ENCODE data around the gene FAM171A1. TPM values are rescaled to one million over a fixed set of nuclear protein-coding genes. Genes with fewer than 3 reads are reported as not detected.

FAM171A1 gene
- total RNA-seq, 1 donor from 2014 or later: 27.7 TPM

DNA sequence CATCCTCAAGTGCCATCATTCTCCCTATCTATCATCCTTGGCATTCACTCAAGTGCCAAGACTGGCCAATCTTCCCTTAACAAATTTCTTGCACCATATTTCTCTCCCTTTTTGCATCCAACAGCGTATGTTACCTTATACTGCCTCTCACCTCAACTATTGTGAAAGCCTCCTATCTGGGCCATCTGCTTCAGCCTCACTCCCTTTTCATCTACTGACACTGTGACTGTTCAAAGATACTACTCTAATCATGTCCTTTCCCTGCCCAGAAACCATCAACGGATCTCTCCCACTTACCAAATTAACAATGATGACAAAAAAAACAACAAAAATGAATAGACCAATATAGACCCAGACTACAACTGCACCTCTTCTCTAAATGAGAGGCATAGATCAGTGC, 112.0 kb downstream of the FAM171A1 start:
- no peak overlapping the region for H3K4me3 ChIP-seq
- H3K9me3 ChIP-seq: no peaks in the 10 kb centered on the region
- no peaks in the 10 kb centered on the region for H3K27me3 ChIP-seq
- no peak overlapping the region for H3K27ac ChIP-seq
- no peaks in the 10 kb centered on the region for H3K4me1 ChIP-seq
- intact Hi-C loops (cut with DNase I): no loop called here
- DNase-seq (ENCODE audit: low spot score in 2 of 2): no peak
- no peaks in the 10 kb centered on the region for H3K36me3 ChIP-seq
- TF ChIP-seq, protein P1, sequence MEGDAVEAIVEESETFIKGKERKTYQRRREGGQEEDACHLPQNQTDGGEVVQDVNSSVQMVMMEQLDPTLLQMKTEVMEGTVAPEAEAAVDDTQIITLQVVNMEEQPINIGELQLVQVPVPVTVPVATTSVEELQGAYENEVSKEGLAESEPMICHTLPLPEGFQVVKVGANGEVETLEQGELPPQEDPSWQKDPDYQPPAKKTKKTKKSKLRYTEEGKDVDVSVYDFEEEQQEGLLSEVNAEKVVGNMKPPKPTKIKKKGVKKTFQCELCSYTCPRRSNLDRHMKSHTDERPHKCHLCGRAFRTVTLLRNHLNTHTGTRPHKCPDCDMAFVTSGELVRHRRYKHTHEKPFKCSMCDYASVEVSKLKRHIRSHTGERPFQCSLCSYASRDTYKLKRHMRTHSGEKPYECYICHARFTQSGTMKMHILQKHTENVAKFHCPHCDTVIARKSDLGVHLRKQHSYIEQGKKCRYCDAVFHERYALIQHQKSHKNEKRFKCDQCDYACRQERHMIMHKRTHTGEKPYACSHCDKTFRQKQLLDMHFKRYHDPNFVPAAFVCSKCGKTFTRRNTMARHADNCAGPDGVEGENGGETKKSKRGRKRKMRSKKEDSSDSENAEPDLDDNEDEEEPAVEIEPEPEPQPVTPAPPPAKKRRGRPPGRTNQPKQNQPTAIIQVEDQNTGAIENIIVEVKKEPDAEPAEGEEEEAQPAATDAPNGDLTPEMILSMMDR (IDR thresholded peaks at IDR 0.05): no peak

GRCh38 chr10:15258255-15258654, 112.8 kb downstream of the FAM171A1 start:
- intact Hi-C loops (cut with DNase I): no loop called here
- Histone ChIP-seq H3K4me3 (no peak overlapping the region), H3K36me3 (no peaks in the 10 kb centered on the region), H3K9me3 (no peaks in the 10 kb centered on the region), H3K27me3 (no peaks in the 10 kb centered on the region), H3K27ac (no peak overlapping the region), H3K4me1 (no peaks in the 10 kb centered on the region)
- DNase-seq (ENCODE audit: low spot score in 2 of 2): no peak
- TF ChIP-seq, protein P1 (IDR thresholded peaks at IDR 0.05): no peak

DNA sequence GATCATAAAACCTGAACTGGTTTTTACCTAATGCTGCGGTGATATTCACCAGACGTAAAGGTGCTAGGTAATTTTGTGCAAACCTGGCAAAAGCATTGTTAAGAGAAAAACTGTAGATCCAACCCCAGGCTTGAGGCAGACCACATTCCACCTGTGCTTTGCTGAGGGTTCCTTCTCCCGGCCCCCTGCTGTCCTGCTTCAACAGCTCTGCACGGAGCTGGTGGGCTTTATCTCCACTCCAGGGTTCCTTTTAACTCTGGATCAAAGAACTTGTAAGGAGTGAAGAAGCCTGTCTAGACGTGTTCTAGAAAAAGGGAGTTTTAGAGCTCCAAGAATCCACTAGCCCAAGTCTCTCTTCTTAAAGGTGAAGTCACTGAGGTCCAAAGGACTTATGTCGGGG, 115.1 kb downstream of the FAM171A1 start:
- TF ChIP-seq, protein P1 (IDR thresholded peaks at IDR 0.05): no peak
- no peak for DNase-seq (ENCODE audit: low spot score in 2 of 2)
- no peaks in the 10 kb centered on the region for H3K27me3 ChIP-seq
- no peaks in the 10 kb centered on the region for H3K9me3 ChIP-seq
- H3K4me1 ChIP-seq: no peaks in the 10 kb centered on the region
- no peak overlapping the region for H3K27ac ChIP-seq
- H3K4me3 ChIP-seq: no peak overlapping the region
- intact Hi-C loops (cut with DNase I): no loop called here
- H3K36me3 ChIP-seq: no peaks in the 10 kb centered on the region

DNA sequence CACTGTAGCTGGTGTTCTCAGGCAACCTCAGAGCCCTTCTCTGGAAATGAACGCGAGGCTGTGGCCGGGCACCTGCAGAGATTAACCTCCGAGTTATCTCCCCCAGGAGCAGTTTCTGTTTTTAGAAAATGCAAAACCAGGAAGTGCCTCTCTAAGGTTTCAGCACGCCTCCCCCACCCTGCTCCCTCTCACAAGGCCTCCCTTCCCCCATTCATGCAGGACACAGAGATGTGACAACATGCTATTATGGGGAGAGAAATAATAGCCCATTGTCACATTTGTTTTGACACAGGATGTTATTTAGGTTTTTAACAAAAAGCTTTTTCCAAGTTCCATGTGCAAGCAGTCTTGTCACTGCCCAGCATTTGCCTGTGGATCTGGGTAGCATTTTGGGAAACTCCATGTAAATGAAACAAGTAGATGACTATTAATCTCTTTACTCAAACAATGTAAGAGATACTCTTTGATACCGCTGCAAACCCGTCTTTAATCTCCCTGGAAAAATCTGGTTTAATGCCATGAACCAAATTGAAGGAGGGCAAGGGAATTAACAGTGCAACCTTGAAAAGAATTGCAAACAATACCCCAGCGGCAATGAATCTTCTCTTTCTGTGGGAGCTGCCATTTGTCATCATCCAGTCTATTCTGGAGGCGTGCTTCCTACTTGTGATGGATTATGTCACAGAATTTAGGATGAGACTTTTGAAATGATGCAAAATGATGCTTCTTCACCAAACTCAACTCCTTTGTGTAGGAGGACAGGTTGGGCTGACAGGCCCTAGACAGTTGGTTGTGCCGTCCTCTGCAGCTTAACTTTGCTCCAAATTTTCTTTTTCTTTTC, 116.1 kb downstream of the FAM171A1 start:
- Histone ChIP-seq H3K36me3 (no peaks in the 10 kb centered on the region), H3K9me3 (no peaks in the 10 kb centered on the region), H3K27me3 (no peaks in the 10 kb centered on the region), H3K27ac (no peak overlapping the region), H3K4me1 (no peaks in the 10 kb centered on the region), H3K4me3 (no peak overlapping the region)
- intact Hi-C loops (cut with DNase I): no loop called here
- no peak for DNase-seq (ENCODE audit: low spot score in 2 of 2)
- TF ChIP-seq, protein P1 (IDR thresholded peaks at IDR 0.05): no peak

DNA sequence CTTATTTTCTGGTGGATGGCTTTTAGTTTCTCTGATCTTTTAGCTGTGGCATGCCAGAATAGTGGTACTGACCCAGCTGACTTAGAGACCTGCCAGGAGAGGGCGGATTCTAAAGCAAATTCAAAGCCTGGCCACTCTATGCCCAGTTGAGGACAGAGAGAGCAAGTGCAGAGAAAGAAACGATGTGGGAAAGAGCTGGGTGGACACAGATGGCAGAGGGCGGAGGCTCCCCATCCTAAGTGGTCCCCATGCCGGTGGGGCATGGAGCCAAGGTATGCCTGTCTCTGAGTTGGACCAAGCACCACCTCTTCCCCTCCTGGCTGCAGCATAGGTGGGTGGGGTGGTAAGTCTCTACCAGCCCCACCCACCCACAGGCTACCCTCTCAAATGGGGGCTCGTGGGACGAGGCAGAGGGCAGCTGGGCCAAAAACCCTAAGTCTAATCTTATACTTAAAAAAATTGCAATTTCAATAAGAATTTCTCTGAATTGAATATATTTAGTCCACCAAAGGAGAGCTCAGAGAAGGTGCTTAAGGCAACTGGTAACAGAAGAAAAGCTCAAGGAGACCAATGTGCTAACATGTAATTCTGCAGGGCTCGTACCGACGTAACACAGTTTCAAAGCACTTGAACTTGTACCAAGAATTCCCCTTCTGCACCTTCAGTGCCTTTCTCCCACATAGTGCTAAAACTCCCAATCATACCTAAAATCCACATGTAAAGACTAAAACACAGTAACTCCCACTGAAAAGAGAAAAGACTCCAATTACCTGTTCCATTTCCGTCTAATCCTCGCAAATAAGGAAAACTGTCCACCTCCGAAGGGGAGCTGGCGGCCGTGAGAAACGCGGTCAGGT, 116.9 kb downstream of the FAM171A1 start:
- H3K27me3 ChIP-seq: no peaks in the 10 kb centered on the region
- TF ChIP-seq, protein P1 (IDR thresholded peaks at IDR 0.05): no peak
- H3K4me3 ChIP-seq: no peak overlapping the region

More for the DNA sequence above, 116.9 kb downstream of the FAM171A1 start:
- Histone ChIP-seq H3K4me1 (no peaks in the 10 kb centered on the region), H3K36me3 (no peaks in the 10 kb centered on the region), H3K27ac (no peak overlapping the region), H3K9me3 (no peaks in the 10 kb centered on the region)
- DNase-seq (ENCODE audit: low spot score in 2 of 2): no peak
- intact Hi-C loops (cut with DNase I): no loop called here

Measured in ascending aorta (tissue), 2 donors.